ENCODE data around the gene FKRP.

FKRP gene

GRCh38 chr19:46782355-46783019 lies 36.6 kb downstream of the FKRP start:
- ATAC-seq, result no peak
- TF ChIP-seq ZNF70 (CRISPR knock-in tag; IDR thresholded peaks at IDR 0.05), result no peak
- TF ChIP-seq PPARA (CRISPR knock-in tag; IDR thresholded peaks at IDR 0.05; ENCODE audit: borderline replicate concordance), result no peak
- no peak for TF ChIP-seq CSDC2 (CRISPR knock-in tag; IDR thresholded peaks at IDR 0.05)
- no peak for TF ChIP-seq ZFP3 (CRISPR knock-in tag; IDR thresholded peaks at IDR 0.05)
- no peak for TF ChIP-seq ZNF8 (CRISPR knock-in tag; IDR thresholded peaks at IDR 0.05)
- TF ChIP-seq PATZ1 (CRISPR knock-in tag; IDR thresholded peaks at IDR 0.05; ENCODE audit: borderline replicate concordance), result no peak
- no peak for TF ChIP-seq ISL1 (CRISPR knock-in tag; IDR thresholded peaks at IDR 0.05)

DNA sequence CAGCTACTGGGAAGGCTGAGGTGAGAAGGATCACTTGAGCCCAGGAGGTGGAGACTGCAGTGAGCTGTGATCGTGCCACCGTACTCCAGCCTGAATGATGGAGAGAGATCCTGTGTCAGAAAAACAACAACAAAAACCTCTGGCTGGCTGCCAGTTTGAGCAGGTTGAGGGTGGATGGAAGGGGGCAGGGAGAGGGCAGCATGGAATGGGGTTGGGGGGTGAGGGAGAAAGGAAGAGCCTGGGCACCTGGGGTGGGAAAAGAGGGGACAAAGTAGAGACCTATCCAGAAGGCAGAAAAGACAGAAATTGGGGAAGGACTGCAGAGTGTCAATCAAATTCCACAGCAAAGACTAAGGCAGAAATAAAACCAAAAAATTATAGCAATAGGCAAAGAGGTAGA lies 37.8 kb downstream of the FKRP start:
- no peak for TF ChIP-seq ZC3H10 (CRISPR knock-in tag; IDR thresholded peaks at IDR 0.05)
- TF ChIP-seq ZNF8 (CRISPR knock-in tag; IDR thresholded peaks at IDR 0.05), result no peak
- no peak for TF ChIP-seq CSRNP3 (CRISPR knock-in tag; IDR thresholded peaks at IDR 0.05)
- no peak for TF ChIP-seq OSR1 (CRISPR knock-in tag; IDR thresholded peaks at IDR 0.05)
- TF ChIP-seq ZFP3 (CRISPR knock-in tag; IDR thresholded peaks at IDR 0.05), result no peak
- no peak for TF ChIP-seq ZFP30 (CRISPR knock-in tag; IDR thresholded peaks at IDR 0.05)
- TF ChIP-seq CSDC2 (CRISPR knock-in tag; IDR thresholded peaks at IDR 0.05), result no peak
- TF ChIP-seq CREB5 (CRISPR knock-in tag; IDR thresholded peaks at IDR 0.05; ENCODE audit: low read depth), result no peak
- TF ChIP-seq TOX (CRISPR knock-in tag; IDR thresholded peaks at IDR 0.05; ENCODE audit: borderline replicate concordance), result no peak
- no peak for TF ChIP-seq ISL1 (CRISPR knock-in tag; IDR thresholded peaks at IDR 0.05)
- TF ChIP-seq GLIS3 (CRISPR knock-in tag; IDR thresholded peaks at IDR 0.05), result no peak
- TF ChIP-seq PPARA (CRISPR knock-in tag; IDR thresholded peaks at IDR 0.05; ENCODE audit: borderline replicate concordance), result no peak
- no peak for TF ChIP-seq RARB (CRISPR knock-in tag; IDR thresholded peaks at IDR 0.05)
- no peak for TF ChIP-seq TCF4 (CRISPR knock-in tag; IDR thresholded peaks at IDR 0.05; ENCODE audit: borderline replicate concordance)
- TF ChIP-seq ESRRG (CRISPR knock-in tag; IDR thresholded peaks at IDR 0.05), result no peak
- TF ChIP-seq, protein P1, sequence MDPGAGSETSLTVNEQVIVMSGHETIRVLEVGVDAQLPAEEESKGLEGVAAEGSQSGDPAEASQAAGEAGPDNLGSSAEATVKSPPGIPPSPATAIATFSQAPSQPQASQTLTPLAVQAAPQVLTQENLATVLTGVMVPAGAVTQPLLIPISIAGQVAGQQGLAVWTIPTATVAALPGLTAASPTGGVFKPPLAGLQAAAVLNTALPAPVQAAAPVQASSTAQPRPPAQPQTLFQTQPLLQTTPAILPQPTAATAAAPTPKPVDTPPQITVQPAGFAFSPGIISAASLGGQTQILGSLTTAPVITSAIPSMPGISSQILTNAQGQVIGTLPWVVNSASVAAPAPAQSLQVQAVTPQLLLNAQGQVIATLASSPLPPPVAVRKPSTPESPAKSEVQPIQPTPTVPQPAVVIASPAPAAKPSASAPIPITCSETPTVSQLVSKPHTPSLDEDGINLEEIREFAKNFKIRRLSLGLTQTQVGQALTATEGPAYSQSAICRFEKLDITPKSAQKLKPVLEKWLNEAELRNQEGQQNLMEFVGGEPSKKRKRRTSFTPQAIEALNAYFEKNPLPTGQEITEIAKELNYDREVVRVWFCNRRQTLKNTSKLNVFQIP (CRISPR knock-in tag; IDR thresholded peaks at IDR 0.05; ENCODE audit: borderline replicate concordance, low read depth), result no peak
- no peak for TF ChIP-seq ZNF70 (CRISPR knock-in tag; IDR thresholded peaks at IDR 0.05)
- no peak for ATAC-seq

DNA sequence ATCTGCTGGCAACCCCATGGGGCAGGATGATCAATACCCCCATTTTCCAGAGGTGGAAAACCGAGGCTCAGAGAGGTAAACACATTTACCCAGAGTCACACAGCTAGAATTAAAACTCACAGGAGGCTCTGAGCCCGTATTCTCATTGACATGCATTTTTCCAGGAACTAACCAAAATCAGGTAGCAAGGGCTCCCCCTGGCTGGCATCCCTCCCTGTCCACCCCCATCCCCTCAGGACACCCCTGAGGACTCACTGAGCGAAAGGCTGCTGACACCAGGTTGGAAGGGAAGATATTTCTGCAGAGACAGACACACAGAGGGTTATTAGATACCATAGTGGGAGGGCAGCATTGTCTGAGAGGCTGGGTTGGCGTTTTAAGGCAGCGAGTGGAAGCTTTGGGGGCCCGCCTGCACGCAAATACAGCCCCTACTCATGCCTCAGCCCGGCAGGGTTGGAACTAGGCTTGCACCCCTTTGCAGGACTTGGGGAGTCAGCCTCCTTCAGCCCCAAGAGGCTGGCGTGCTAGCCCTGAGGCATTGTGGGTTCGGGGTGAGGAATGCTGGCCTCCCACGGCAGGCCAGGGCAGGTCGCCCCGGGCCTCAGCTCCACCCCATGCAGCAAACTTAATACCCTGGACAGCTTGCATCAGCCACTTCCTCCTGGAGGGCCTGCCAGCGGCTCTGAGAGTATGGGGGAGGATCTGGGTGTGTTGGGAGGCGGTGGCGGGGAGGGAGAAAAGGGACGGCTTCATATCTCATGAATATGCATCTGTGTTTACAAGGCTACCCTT lies 38.6 kb downstream of the FKRP start:
- TF ChIP-seq ZNF70 (CRISPR knock-in tag; IDR thresholded peaks at IDR 0.05), result no peak
- no peak for TF ChIP-seq BACH2 (CRISPR knock-in tag; IDR thresholded peaks at IDR 0.05; ENCODE audit: borderline replicate concordance)
- no peak for TF ChIP-seq ISL1 (CRISPR knock-in tag; IDR thresholded peaks at IDR 0.05)
- TF ChIP-seq RARB (CRISPR knock-in tag; IDR thresholded peaks at IDR 0.05), result no peak
- peak; percentile 33 for ATAC-seq

DNA sequence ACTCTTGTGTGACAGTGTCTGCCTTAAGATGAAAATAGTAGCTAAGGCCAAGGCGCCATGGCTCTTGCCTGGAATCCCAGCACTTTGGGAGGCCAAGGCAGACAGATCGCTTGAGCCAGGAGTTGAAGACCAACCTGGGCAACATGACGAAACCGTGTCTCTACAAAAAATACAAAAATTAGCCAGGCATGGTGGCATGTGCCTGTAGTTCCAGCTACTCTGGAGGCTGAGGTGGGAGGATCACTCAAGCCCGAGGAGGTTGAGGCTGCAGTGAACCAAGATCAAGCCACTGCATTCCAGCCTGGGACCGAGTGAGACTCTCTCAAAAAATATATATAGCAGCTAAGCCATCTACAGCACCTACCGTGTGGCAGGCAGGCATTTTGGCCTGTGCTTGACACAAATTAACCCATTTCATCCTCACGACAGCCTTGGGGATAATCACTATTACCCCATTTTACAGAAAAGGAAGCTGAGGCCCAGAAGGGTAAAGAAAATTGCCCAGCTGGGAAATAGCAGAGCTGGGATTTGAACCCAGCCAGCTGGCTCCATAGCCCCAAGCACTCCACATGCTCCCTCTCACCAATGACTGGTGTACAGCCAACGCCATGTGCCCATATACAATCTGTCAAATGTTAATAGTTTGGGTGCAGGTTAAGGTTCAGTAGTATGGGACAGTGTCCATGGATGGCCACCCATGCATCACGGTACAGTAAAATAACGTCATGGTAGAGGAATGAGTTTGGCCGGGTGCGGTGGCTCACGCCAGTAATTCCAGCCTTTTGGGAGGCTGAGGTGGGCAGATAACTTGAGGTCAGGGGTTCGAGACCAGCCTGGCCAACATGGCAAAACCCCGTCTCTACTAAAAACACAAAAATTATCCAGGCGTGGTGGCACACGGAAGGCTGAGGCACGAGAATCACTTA lies 39.5 kb downstream of the FKRP start:
- no peak for TF ChIP-seq PPARA (CRISPR knock-in tag; IDR thresholded peaks at IDR 0.05; ENCODE audit: borderline replicate concordance)
- TF ChIP-seq ZC3H10 (CRISPR knock-in tag; IDR thresholded peaks at IDR 0.05), result no peak
- TF ChIP-seq RARB (CRISPR knock-in tag; IDR thresholded peaks at IDR 0.05), result no peak
- no peak for TF ChIP-seq ZNF70 (CRISPR knock-in tag; IDR thresholded peaks at IDR 0.05)
- TF ChIP-seq, protein P2, sequence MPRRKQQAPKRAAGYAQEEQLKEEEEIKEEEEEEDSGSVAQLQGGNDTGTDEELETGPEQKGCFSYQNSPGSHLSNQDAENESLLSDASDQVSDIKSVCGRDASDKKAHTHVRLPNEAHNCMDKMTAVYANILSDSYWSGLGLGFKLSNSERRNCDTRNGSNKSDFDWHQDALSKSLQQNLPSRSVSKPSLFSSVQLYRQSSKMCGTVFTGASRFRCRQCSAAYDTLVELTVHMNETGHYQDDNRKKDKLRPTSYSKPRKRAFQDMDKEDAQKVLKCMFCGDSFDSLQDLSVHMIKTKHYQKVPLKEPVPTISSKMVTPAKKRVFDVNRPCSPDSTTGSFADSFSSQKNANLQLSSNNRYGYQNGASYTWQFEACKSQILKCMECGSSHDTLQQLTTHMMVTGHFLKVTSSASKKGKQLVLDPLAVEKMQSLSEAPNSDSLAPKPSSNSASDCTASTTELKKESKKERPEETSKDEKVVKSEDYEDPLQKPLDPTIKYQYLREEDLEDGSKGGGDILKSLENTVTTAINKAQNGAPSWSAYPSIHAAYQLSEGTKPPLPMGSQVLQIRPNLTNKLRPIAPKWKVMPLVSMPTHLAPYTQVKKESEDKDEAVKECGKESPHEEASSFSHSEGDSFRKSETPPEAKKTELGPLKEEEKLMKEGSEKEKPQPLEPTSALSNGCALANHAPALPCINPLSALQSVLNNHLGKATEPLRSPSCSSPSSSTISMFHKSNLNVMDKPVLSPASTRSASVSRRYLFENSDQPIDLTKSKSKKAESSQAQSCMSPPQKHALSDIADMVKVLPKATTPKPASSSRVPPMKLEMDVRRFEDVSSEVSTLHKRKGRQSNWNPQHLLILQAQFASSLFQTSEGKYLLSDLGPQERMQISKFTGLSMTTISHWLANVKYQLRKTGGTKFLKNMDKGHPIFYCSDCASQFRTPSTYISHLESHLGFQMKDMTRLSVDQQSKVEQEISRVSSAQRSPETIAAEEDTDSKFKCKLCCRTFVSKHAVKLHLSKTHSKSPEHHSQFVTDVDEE (CRISPR knock-in tag; IDR thresholded peaks at IDR 0.05), result no peak
- TF ChIP-seq ZFP30 (CRISPR knock-in tag; IDR thresholded peaks at IDR 0.05), result no peak
- no peak for TF ChIP-seq TOX (CRISPR knock-in tag; IDR thresholded peaks at IDR 0.05; ENCODE audit: borderline replicate concordance)
- no peak for TF ChIP-seq PATZ1 (CRISPR knock-in tag; IDR thresholded peaks at IDR 0.05; ENCODE audit: borderline replicate concordance)
- TF ChIP-seq OSR1 (CRISPR knock-in tag; IDR thresholded peaks at IDR 0.05), result no peak
- no peak for TF ChIP-seq ZFP3 (CRISPR knock-in tag; IDR thresholded peaks at IDR 0.05)
- no peak for ATAC-seq
